Measurements from ENCODE around the gene LDHD. TPM values are rescaled to one million over a fixed set of nuclear protein-coding genes. Genes with fewer than 3 reads are reported as not detected.

LDHD gene
- total RNA-seq = 100 to 1,000 TPM in 3 of 10 donors, 10 to 100 TPM in 7; 69.7 to 135 (median 94.9) TPM
- 10 to 100 TPM; 60.7 to 69.5 TPM for polyA plus RNA-seq
- long read RNA-seq, donor 1, transcript LDHD-202 (11 exons, 1,966 nt) = major isoform, 69 of 163 reads
- long read RNA-seq, donor 1, transcript LDHD-201 (11 exons, 2,067 nt) = minor isoform, 13 of 163 reads
- long read RNA-seq, donor 1, partial matches to known transcripts = 63 of 163 reads
- long read RNA-seq, donor 1, other reads (novel, unspliced or antisense) = 18 of 163 reads
- long read RNA-seq, donor 2, transcript LDHD-202 (11 exons, 1,966 nt) = major isoform, 118 of 293 reads
- long read RNA-seq, donor 2, transcript LDHD-201 (11 exons, 2,067 nt) = minor isoform, 32 of 293 reads
- long read RNA-seq, donor 2, partial matches to known transcripts = 74 of 293 reads
- long read RNA-seq, donor 2, other reads (novel, unspliced or antisense) = 69 of 293 reads
- long read RNA-seq, donor 3, transcript LDHD-201 (11 exons, 2,067 nt) = minor isoform, 41 of 251 reads
- long read RNA-seq, donor 3, transcript LDHD-202 (11 exons, 1,966 nt) = major isoform, 149 of 251 reads
- long read RNA-seq, donor 3, partial matches to known transcripts = 27 of 251 reads
- long read RNA-seq, donor 3, other reads (novel, unspliced or antisense) = 34 of 251 reads

DNA sequence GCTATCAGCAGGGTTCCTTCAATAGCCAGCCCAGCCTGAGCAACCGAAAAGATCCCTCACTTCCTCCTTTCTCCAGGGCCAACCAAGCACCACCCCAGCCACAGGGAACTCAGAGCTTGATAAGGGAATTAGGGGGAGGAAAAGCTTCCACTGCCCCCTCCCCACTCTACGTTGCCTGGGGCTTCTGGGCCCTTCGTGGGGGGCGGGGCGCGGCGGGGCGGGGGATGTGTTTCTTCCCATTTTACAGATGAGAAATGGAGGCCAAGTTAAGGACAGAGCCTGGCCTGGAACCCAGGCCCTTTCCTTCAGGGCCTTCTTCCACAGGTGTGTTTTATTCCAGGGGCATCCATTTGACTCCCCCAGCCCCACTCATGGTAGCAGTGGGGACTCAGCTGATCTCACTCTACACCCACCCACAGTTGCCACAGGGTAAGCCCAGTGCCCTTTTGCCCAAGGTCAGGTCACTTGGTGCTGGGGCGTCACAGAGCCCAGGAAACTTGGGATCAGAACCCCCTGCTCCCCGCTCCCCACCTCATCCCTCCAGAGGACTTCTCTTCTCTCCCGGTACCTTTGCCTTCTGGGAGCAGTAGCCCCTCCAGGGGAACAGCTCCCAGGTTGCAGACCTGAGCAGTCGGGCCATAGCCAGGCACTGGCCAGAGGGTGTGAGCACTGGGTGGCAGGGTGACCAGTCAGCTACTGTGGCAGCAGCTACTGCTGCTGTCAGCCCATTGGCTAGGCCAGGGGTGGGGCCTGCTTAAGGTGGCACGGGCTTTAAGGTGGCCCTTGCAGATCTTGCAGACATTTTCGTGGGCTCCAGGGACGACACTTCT is at the start of gene LDHD:
Gene LDHD (minus strand): TSS at position 700 of the 830 bp plus-strand sequence. CDS start 60 bp downstream, at position 640.
- intact Hi-C loops (cut with DNase I) = loop anchor here in 5 of 10 donors (10.0 kb wide), 5 partner anchors 211 to 411 kb away; partner anchors contain the start of gene MLKL (in 1 of the 5)
- WGBS, 2 donors = 38 to 39% methylated on average over 15 of the region's 15 CpGs
- Histone ChIP-seq H3K36me3 (peaks cover 0 to 16% (median 0%) of the 10 kb centered on the region in 9 donors), H3K4me1 (peaks cover 10 to 55% (median 40%) of the 10 kb centered on the region in 9 donors), H3K27me3 (peaks cover 0 to 15% (median 0%) of the 10 kb centered on the region in 7 donors), H3K27ac (peak within 1 kb of the TSS; percentile 68 to 85 (median 80)), H3K4me3 (peak within 1 kb of the TSS; percentile 22 to 71 (median 60)), H3K9me3 (peaks cover 0 to 9% (median 2%) of the 10 kb centered on the region in 11 donors)
- peak; percentile 79 to 85 for DNase-seq
- peak; percentile 89 to 97 (median 93) for ATAC-seq
- TF ChIP-seq, protein P1, sequence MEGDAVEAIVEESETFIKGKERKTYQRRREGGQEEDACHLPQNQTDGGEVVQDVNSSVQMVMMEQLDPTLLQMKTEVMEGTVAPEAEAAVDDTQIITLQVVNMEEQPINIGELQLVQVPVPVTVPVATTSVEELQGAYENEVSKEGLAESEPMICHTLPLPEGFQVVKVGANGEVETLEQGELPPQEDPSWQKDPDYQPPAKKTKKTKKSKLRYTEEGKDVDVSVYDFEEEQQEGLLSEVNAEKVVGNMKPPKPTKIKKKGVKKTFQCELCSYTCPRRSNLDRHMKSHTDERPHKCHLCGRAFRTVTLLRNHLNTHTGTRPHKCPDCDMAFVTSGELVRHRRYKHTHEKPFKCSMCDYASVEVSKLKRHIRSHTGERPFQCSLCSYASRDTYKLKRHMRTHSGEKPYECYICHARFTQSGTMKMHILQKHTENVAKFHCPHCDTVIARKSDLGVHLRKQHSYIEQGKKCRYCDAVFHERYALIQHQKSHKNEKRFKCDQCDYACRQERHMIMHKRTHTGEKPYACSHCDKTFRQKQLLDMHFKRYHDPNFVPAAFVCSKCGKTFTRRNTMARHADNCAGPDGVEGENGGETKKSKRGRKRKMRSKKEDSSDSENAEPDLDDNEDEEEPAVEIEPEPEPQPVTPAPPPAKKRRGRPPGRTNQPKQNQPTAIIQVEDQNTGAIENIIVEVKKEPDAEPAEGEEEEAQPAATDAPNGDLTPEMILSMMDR (IDR thresholded peaks at IDR 0.05) = no peak

DNA sequence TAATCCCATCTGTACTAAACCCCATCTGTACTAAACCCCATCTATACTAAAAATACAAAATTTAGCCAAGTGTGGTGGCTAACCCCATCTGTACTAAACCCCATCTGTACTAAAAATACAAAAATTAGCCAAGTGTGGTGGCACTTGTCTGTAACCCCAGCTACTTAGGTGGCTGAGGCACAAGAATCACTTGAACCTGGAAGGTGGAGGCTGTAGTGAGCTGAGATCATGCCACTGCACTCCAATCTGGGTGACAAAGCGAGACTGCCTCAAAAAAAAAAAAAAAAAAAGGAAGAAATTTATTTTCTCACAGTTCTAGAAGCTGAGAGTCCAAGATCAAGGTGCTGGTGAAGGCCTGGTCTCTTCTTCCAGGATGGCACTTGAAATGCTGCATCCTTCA is 43.8 kb upstream of the LDHD start:
- WGBS, 2 donors = 95 to 100% methylated on average over 1 of the region's 1 CpG
- DNase-seq (no peak), ATAC-seq (no peak)
- Histone ChIP-seq H3K4me1 (no peaks in the 10 kb centered on the region), H3K4me3 (no peak overlapping the region), H3K36me3 (peaks cover 0 to 53% (median 0%) of the 10 kb centered on the region in 9 donors), H3K27me3 (no peaks in the 10 kb centered on the region), H3K9me3 (peaks cover 0 to 23% (median 0%) of the 10 kb centered on the region in 11 donors), H3K27ac (no peak overlapping the region)
- TF ChIP-seq, protein P1 (IDR thresholded peaks at IDR 0.05) = no peak
- intact Hi-C loops (cut with DNase I) = no loop called here

DNA sequence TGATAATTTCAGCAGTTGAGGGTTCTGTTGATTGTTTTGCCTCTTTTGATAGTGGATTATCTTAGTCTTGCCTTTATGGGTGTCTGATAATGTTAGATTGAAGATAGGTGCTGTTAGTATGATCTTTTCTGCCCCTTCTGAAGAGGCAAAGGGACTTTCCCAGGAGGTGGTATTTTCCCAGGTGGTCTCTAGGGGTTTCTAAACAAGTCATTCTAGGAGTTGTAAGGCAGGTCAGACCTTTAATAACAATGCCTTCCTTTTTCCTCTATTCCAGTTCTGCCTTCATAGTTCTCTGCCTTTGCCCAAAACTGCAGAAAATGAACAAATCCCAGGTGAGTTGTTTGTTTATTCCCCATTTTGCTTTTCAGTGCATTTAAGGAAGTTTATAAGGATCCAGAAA is 36.1 kb upstream of the LDHD start:
- Histone ChIP-seq H3K4me1 (peaks cover 0 to 14% (median 10%) of the 10 kb centered on the region in 9 donors), H3K27me3 (no peaks in the 10 kb centered on the region), H3K9me3 (peaks cover 0 to 31% (median 25%) of the 10 kb centered on the region in 11 donors), H3K27ac (no peak overlapping the region), H3K4me3 (no peak overlapping the region), H3K36me3 (peaks cover 0 to 50% (median 6%) of the 10 kb centered on the region in 9 donors)
- intact Hi-C loops (cut with DNase I) = no loop called here
- no peak for ATAC-seq
- TF ChIP-seq, protein P1 (IDR thresholded peaks at IDR 0.05) = no peak
- DNase-seq = no peak

DNA sequence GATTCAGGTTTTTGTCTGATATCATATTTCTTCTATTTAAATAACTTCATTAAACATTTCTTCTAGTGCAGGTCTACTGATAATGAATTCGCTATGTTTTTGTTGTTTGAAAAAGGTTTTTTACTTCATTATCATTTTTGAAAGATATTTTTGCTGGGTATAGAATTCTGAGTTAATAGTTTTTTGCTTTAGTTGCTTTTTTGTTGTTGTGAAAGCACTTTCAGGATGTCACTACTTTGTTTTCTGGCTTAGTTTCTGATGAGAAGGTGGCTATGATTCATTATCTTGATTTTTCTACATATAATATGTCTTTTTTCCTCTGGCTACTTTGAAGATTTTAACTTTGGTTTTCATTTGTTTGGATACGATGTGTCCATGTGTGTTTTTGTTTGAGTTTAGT is 35.2 kb upstream of the LDHD start:
- Histone ChIP-seq H3K4me3 (no peak overlapping the region), H3K27ac (no peak overlapping the region), H3K4me1 (peaks cover 0 to 14% (median 10%) of the 10 kb centered on the region in 9 donors), H3K9me3 (peaks cover 0 to 31% (median 25%) of the 10 kb centered on the region in 11 donors), H3K27me3 (no peaks in the 10 kb centered on the region), H3K36me3 (peaks cover 0 to 50% (median 6%) of the 10 kb centered on the region in 9 donors)
- TF ChIP-seq, protein P1 (IDR thresholded peaks at IDR 0.05) = no peak
- intact Hi-C loops (cut with DNase I) = no loop called here
- WGBS, 2 donors = 49 to 73% methylated on average over 2 of the region's 2 CpGs
- DNase-seq (no peak), ATAC-seq (no peak)

Data from heart right ventricle (tissue), 16 donors.